Activated T-helper 2 cell treated with anti-CD3 and anti-CD28 coated beads, Interferon-gamma antibody, Interleukin-2, Interleukin-4, amounts not matched to agents 10 μg/mL and 5 μg/mL and 100 μg/mL, durations not matched to agents 14 hours and 24 hours and 36 hours (primary cell): ENCODE results near the gene PCDHGA12. TPM values are rescaled to one million over a fixed set of nuclear protein-coding genes. Genes with fewer than 3 reads are reported as not detected.
"Not testable (repeated sequence)": the region's sequence is repeated elsewhere in the genome, so short reads cannot be mapped to it uniquely, and the experiment has no call there.

ENCODE experiments used
- DNase-seq: peaks from one replicate; pipeline ENCODE4 v3.0.0; 2021; ENCODE audit warnings: low spot score
- H3K27ac Mint-ChIP-seq: one replicate; pipeline ENCODE4 v1.8.0; 2021; ENCODE audit warnings: mixed read lengths
- H3K27me3 Mint-ChIP-seq: one replicate; pipeline ENCODE4 v1.8.0; 2021; ENCODE audit warnings: low read depth, mixed read lengths
- H3K36me3 Mint-ChIP-seq: one replicate; pipeline ENCODE4 v1.8.0; 2021; ENCODE audit warnings: low read depth, mixed read lengths
- H3K4me1 Mint-ChIP-seq: one replicate; pipeline ENCODE4 v1.8.0; 2021; ENCODE audit warnings: low read depth, mixed read lengths
- H3K4me3 Mint-ChIP-seq: one replicate; pipeline ENCODE4 v1.8.0; 2021; ENCODE audit warnings: low read depth, mild to moderate bottlenecking, moderate library complexity, mixed read lengths
- H3K9me3 Mint-ChIP-seq: one replicate; pipeline ENCODE4 v1.8.0; 2021; ENCODE audit warnings: mixed read lengths
- intact Hi-C: fragments of 100-400 bp; cut with micrococcal nuclease; formaldehyde crosslinking; loops from one replicate; pipeline ENCODE4 v1.15.1; 2023
- total RNA-seq: library from RNA; stranded (reverse); gene quantifications from 2 replicates; pipeline ENCODE4 v1.2.3, GENCODE V29; 2022

PCDHGA12 gene
- total RNA-seq, 1 donor from 2014 or later: 0.16 TPM

DNA sequence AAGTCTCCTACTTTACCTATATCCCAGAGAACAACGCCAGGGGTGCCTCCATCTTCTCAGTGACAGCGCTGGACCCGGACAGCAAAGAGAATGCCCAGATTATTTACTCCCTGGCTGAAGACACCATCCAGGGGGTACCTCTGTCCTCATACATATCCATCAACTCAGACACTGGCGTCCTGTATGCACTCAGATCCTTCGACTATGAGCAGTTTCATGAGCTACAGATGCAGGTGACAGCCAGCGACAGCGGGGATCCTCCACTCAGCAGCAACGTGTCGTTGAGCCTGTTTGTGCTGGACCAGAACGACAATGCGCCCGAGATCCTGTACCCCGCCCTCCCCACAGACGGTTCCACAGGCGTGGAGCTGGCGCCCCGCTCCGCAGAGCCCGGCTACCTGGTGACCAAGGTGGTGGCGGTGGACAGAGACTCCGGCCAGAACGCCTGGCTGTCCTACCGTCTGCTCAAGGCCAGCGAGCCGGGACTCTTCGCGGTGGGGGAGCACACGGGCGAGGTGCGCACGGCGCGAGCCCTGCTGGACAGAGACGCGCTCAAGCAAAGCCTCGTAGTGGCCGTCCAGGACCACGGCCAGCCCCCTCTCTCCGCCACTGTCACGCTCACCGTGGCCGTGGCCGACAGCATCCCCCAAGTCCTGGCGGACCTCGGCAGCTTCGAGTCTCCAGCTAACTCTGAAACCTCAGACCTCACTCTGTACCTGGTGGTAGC lies 15.6 kb upstream of the PCDHGA12 start:
- H3K27ac Mint-ChIP-seq, DNase-seq, intact Hi-C loops: not testable (repeated sequence)
- Mint-ChIP-seq H3K9me3 (peaks cover 21% of the 10 kb centered on the region), H3K4me1 (peaks cover 19% of the 10 kb centered on the region), H3K27me3 (peaks cover 59% of the 10 kb centered on the region), H3K36me3 (peaks cover 12% of the 10 kb centered on the region), H3K4me3 (peak overlapping the region; percentile 17)

DNA sequence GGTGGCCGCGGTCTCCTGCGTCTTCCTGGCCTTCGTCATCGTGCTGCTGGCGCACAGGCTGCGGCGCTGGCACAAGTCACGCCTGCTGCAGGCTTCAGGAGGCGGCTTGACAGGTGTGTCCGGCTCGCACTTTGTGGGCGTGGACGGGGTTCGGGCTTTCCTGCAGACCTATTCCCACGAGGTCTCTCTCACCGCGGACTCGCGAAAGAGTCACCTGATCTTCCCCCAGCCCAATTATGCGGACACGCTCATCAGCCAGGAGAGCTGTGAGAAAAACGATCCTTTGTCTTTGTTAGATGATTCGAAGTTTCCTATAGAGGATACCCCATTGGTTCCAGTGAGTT lies 15.1 kb upstream of the PCDHGA12 start:
- intact Hi-C loops, H3K4me3 Mint-ChIP-seq, H3K27ac Mint-ChIP-seq, DNase-seq: not testable (repeated sequence)
- Mint-ChIP-seq H3K9me3 (peaks cover 19% of the 10 kb centered on the region), H3K4me1 (peaks cover 19% of the 10 kb centered on the region), H3K36me3 (peaks cover 12% of the 10 kb centered on the region), H3K27me3 (peaks cover 61% of the 10 kb centered on the region)

- H3K36me3 Mint-ChIP-seq, intact Hi-C loops, H3K27ac Mint-ChIP-seq, DNase-seq: not testable (repeated sequence)
- peaks cover 75% of the 10 kb centered on the region for H3K27me3 Mint-ChIP-seq
- H3K4me1 Mint-ChIP-seq: peaks cover 24% of the 10 kb centered on the region
- peak within 1 kb of the TSS; percentile 57 for H3K4me3 Mint-ChIP-seq
- peaks cover 27% of the 10 kb centered on the region for H3K9me3 Mint-ChIP-seq
Measured at GRCh38 chr5:141417494-141418172, 12.7 kb upstream of the PCDHGA12 start, which contains the start of gene PCDHGB7. TSS of gene PCDHGB7 (plus strand) at chr5:141417677. CDS start at chr5:141417860, 183 bp downstream.

- H3K9me3 Mint-ChIP-seq: peaks cover 22% of the 10 kb centered on the region
- H3K27ac Mint-ChIP-seq: no peak overlapping the region
- peaks cover 7% of the 10 kb centered on the region for H3K36me3 Mint-ChIP-seq
- intact Hi-C loops: no loop called here
- H3K4me3 Mint-ChIP-seq: no peak overlapping the region
- H3K4me1 Mint-ChIP-seq: peaks cover 14% of the 10 kb centered on the region
- peaks cover 68% of the 10 kb centered on the region for H3K27me3 Mint-ChIP-seq
- DNase-seq: no peak
Measured at GRCh38 chr5:141419074-141419880, 11.0 kb upstream of the PCDHGA12 start.

GRCh38 chr5:141420855-141421488 lies 9.3 kb upstream of the PCDHGA12 start, which contains the start of gene PCDHGA11:
TSS of gene PCDHGA11 (plus strand) at chr5:141421051. CDS start at chr5:141421228, 177 bp downstream.
- no peak within 1 kb of the TSS for H3K27ac Mint-ChIP-seq
- intact Hi-C loops: loop anchor here (2.0 to 5.0 kb wide), 4 partner anchors 56 to 144 kb away; partner anchors contain the start of genes PCDHGA2, PCDHGA4, PCDHGB2 and PCDHGC3
- peaks cover 10% of the 10 kb centered on the region for H3K4me1 Mint-ChIP-seq
- peak within 1 kb of the TSS; percentile 81 for H3K4me3 Mint-ChIP-seq
- no peak for DNase-seq
- H3K27me3 Mint-ChIP-seq: peaks cover 63% of the 10 kb centered on the region
- peaks cover 19% of the 10 kb centered on the region for H3K9me3 Mint-ChIP-seq
- H3K36me3 Mint-ChIP-seq: peaks cover 7% of the 10 kb centered on the region

DNA sequence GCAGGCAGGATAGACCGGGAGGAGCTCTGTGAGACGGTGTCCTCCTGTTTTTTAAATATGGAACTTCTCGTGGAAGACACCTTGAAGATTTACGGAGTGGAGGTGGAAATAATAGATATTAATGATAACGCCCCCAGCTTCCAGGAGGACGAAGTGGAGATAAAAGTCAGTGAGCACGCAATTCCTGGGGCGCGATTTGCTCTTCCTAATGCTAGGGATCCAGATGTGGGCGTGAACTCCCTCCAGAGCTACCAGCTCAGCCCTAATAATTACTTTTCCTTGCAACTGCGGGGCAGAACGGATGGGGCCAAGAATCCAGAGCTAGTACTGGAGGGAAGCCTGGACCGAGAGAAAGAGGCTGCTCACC lies 8.8 kb upstream of the PCDHGA12 start:
- Mint-ChIP-seq H3K9me3 (peaks cover 19% of the 10 kb centered on the region), H3K4me3 (peak overlapping the region; percentile 81), H3K4me1 (peaks cover 10% of the 10 kb centered on the region), H3K27me3 (peaks cover 59% of the 10 kb centered on the region), H3K36me3 (peaks cover 7% of the 10 kb centered on the region), H3K27ac (no peak overlapping the region)
- intact Hi-C loops: loop anchor here (2.0 to 5.0 kb wide), 4 partner anchors 56 to 143 kb away; partner anchors contain the start of genes PCDHGA2, PCDHGA4, PCDHGB2 and PCDHGC3
- DNase-seq: no peak

DNA sequence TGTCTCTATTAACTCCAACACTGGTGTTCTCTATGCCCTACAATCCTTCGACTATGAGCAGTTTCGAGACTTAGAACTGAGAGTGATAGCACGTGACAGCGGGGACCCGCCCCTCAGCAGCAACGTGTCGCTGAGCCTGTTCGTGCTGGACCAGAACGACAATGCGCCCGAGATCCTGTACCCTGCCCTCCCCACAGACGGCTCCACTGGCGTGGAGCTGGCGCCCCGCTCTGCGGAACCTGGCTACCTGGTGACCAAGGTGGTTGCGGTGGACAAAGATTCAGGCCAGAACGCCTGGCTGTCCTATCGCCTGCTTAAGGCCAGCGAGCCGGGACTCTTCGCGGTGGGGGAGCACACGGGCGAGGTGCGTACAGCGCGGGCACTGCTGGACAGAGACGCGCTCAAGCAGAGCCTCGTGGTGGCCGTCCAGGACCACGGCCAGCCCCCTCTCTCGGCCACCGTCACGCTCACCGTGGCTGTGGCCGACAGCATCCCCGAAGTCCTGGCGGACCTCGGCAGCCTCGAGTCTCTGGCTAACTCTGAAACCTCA lies 7.5 kb upstream of the PCDHGA12 start:
- peaks cover 19% of the 10 kb centered on the region for H3K9me3 Mint-ChIP-seq
- H3K27ac Mint-ChIP-seq: no peak overlapping the region
- H3K36me3 Mint-ChIP-seq: peaks cover 6% of the 10 kb centered on the region
- H3K4me3 Mint-ChIP-seq: no peak overlapping the region
- intact Hi-C loops: loop anchor here (5.0 kb wide), 3 partner anchors 54 to 86 kb away; partner anchors contain the start of genes PCDHGA2, PCDHGA4, PCDHGB2 and PCDHGC3
- no peak for DNase-seq
- H3K4me1 Mint-ChIP-seq: peaks cover 9% of the 10 kb centered on the region
- peaks cover 54% of the 10 kb centered on the region for H3K27me3 Mint-ChIP-seq

DNA sequence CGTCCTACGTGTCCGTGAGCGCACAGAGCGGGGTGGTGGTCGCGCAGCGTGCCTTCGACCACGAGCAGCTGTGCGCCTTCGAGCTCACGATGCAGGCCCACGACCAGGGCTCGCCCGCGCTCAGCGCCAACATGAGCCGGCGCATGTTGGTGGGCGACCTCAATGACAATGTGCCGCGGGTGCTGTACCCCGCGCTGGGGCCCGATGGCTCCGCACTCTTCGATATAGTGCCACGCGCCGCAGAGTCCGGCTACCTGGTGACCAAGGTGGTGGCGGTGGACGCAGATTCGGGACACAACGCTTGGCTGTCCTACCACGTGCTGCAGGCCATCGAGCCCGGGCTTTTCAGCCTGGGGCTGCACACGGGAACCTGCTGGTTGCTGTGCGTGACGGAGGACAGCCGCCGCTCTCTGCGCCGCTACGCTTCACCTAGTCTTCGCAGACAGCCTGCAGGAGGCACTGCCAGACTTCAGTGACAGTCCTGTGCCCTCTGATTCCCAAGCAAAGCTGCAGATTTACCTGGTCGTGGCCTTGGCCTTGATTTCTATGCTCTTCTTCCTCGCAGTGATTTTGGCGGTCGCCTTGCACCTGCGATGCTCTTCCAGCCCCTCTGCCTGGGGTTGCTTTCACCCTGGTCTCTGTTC lies 2.4 kb upstream of the PCDHGA12 start:
- no peak overlapping the region for H3K4me3 Mint-ChIP-seq
- peaks cover 19% of the 10 kb centered on the region for H3K9me3 Mint-ChIP-seq
- peaks cover 2% of the 10 kb centered on the region for H3K36me3 Mint-ChIP-seq
- peaks cover 33% of the 10 kb centered on the region for H3K27me3 Mint-ChIP-seq
- peaks cover 2% of the 10 kb centered on the region for H3K4me1 Mint-ChIP-seq
- intact Hi-C loops: no loop called here
- no peak for DNase-seq
- H3K27ac Mint-ChIP-seq: no peak overlapping the region

GRCh38 chr5:141431286-141431685 lies 979 bp downstream of the PCDHGA12 start:
- peaks cover 24% of the 10 kb centered on the region for H3K27me3 Mint-ChIP-seq
- no peak overlapping the region for H3K4me3 Mint-ChIP-seq
- intact Hi-C loops: no loop called here
- H3K4me1 Mint-ChIP-seq: peaks cover 2% of the 10 kb centered on the region
- peaks cover 2% of the 10 kb centered on the region for H3K36me3 Mint-ChIP-seq
- no peak overlapping the region for H3K27ac Mint-ChIP-seq
- DNase-seq: no peak
- peaks cover 19% of the 10 kb centered on the region for H3K9me3 Mint-ChIP-seq

- H3K4me3 Mint-ChIP-seq, H3K36me3 Mint-ChIP-seq, H3K27ac Mint-ChIP-seq, DNase-seq, H3K4me1 Mint-ChIP-seq, intact Hi-C loops: not testable (repeated sequence)
- Mint-ChIP-seq H3K9me3 (peaks cover 19% of the 10 kb centered on the region), H3K27me3 (peaks cover 25% of the 10 kb centered on the region)
Measured at GRCh38 chr5:141432308-141432707, 2.0 kb downstream of the PCDHGA12 start.

GRCh38 chr5:141432726-141433125 lies 2.4 kb downstream of the PCDHGA12 start:
- H3K36me3 Mint-ChIP-seq, H3K4me1 Mint-ChIP-seq, DNase-seq, H3K4me3 Mint-ChIP-seq, intact Hi-C loops, H3K27ac Mint-ChIP-seq: not testable (repeated sequence)
- Mint-ChIP-seq H3K9me3 (peaks cover 19% of the 10 kb centered on the region), H3K27me3 (peaks cover 25% of the 10 kb centered on the region)
